Adrenal gland (tissue), 12 donors: ENCODE data around the gene SH2D7. TPM values are rescaled to one million over a fixed set of nuclear protein-coding genes. Genes with fewer than 3 reads are reported as not detected.

Experiments
- DNase-seq, 7 donors: peaks; one replicate each; pipeline ENCODE4 v3.0.0-alpha.2; 2019 to 2020
- H3K27ac ChIP-seq, 5 donors: fragments of 200-600 bp; sonication (generic) in 4 of 5; 1 replicate in 3 of 5; 2 replicates in 2 of 5; pipeline versions ENCODE4 v1.5.1 to v1.8.0; 2016 to 2020; ENCODE audit warnings: mild to moderate bottlenecking in 1 of 5
- H3K27me3 ChIP-seq: fragments of 200-600 bp; 2 replicates; pipeline ENCODE4 v1.8.0; 2021
- H3K36me3 ChIP-seq, 2 donors: fragments of 200-600 bp; replicated peaks in 1 of 2; 1 replicate in 1 of 2; 2 replicates in 1 of 2; pipeline versions ENCODE4 v1.5.1 to v1.8.0; 2018 to 2022
- H3K4me1 ChIP-seq, 2 donors: fragments of 200-600 bp; replicated peaks in 1 of 2; 1 replicate in 1 of 2; 2 replicates in 1 of 2; pipeline versions ENCODE4 v1.5.1 to v1.8.0; 2018 to 2021
- H3K4me3 ChIP-seq, 4 donors: fragments of 200-600 bp; sonication (generic) in 3 of 4; one replicate each; pipeline ENCODE4 v1.5.1; 2016 to 2018
- H3K9me3 ChIP-seq, 3 donors: fragments of 200-600 bp; sonication (generic) in 1 of 3; replicated peaks in 1 of 3; 1 replicate in 2 of 3; 2 replicates in 1 of 3; pipeline versions ENCODE4 v1.5.1 to v1.8.0; 2016 to 2021
- POLR2A ChIP-seq, 2 donors: fragments of 450-650 bp; IDR thresholded peaks; one replicate each; pipeline ENCODE4 v1.6.1; 2017; ENCODE audit warnings: antibody characterized with exemption in 2 of 2, mild to moderate bottlenecking in 2 of 2, moderate library complexity in 1 of 2
- WGBS, 4 donors: extraction: QIAGEN DNeasy Blood & Tissue Kit in 2 of 4; methylation state at CpG; one replicate each; pipeline versions ENCODE4 v1.1.5 to v1.1.7; 2013 to 2017; 5-methylcytosine and 5-hydroxymethylcytosine counted together
- intact Hi-C, 2 donors: fragments of 100-400 bp; cut with DNase I; formaldehyde crosslinking; loops; one replicate each; pipeline versions ENCODE4 v1.14.1 to v1.15.0; 2022 to 2023
- polyA plus RNA-seq, 3 donors: library from polyadenylated mRNA; stranded (reverse); fragments of 200-250 nt in 2 of 3; fragments of 350-450 nt in 1 of 3; fragmentation: Illumina TruSeq in 1 of 3; extraction: RNeasy Lipid Tissue Mini Kit (QIAGEN cat#74804) in 1 of 3; gene quantifications; one replicate each; pipeline ENCODE4 v1.2.3, GENCODE V29; 2013 to 2014
- total RNA-seq, 9 donors: library from RNA; depleted of rRNA in 4 of 9; stranded (reverse); fragments of >200 nt in 4 of 9; fragments of 120-200 nt in 1 of 9; fragmentation: NEBNext Ultra II Directional in 1 of 9; extraction: Animal tissue kit (Norgen Biotek cat#: 25700) in 1 of 9; gene quantifications; one replicate each; pipeline versions ENCODE4 v1.1.0 to v1.2.4, GENCODE V29; 2013 to 2023
- TF ChIP-seq, protein P1 (sequence below), 6 experiments: fragments of 450-650 bp in 4 of 6; fragments of 200-600 bp in 2 of 6; sonication (generic) in 1 of 6; IDR thresholded peaks; 1 replicate in 5 of 6; 2 replicates in 1 of 6; pipeline versions ENCODE4 v1.5.1 to v1.8.0; 2016 to 2021; ENCODE audit warnings: antibody characterized with exemption in 6 of 6, mild to moderate bottlenecking in 2 of 6, moderate library complexity in 1 of 6
- donor health status: healthy with polysubstance abuse.
- donor health status: Bipolar disorder and iron deficiency.
- donor health status: DM: yes; HTN: yes; CAD: no.
- donor health status: DM: no; HTN: no; CAD: no.
- donor health status: DM: no; HTN: no; CAD: no.
- donor health status: DM: yes; HTN: yes; CAD: no.

The SH2D7 gene
- total and polyA plus RNA-seq, 12 donors, result not detected

DNA sequence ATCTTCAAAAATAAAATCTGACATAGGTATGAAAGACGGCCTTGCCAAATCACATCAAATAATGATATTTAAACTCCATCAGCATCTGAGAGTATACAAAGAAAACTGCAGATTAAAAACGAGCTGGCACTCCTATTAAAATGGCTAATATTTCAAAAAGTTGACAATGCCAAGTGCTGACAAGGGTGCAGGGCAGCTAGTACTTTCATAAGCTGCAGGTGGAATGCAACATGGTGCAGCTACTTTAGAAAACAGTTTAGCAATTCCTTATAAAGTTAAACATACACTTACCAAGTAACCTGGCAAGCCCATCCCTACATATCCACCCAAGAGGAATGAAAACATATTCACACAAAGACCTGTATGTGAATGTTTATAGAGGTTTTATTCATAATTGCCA is 37.8 kb upstream of the SH2D7 start:
- no peak overlapping the region for H3K4me3 ChIP-seq
- no peak for TF ChIP-seq POLR2A (IDR thresholded peaks at IDR 0.05)
- TF ChIP-seq, protein P1, sequence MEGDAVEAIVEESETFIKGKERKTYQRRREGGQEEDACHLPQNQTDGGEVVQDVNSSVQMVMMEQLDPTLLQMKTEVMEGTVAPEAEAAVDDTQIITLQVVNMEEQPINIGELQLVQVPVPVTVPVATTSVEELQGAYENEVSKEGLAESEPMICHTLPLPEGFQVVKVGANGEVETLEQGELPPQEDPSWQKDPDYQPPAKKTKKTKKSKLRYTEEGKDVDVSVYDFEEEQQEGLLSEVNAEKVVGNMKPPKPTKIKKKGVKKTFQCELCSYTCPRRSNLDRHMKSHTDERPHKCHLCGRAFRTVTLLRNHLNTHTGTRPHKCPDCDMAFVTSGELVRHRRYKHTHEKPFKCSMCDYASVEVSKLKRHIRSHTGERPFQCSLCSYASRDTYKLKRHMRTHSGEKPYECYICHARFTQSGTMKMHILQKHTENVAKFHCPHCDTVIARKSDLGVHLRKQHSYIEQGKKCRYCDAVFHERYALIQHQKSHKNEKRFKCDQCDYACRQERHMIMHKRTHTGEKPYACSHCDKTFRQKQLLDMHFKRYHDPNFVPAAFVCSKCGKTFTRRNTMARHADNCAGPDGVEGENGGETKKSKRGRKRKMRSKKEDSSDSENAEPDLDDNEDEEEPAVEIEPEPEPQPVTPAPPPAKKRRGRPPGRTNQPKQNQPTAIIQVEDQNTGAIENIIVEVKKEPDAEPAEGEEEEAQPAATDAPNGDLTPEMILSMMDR (IDR thresholded peaks at IDR 0.05), result no peak
- H3K27ac ChIP-seq, result peak overlapping the region in 2 of 5 donors; percentile 85
- 59 to 71% (median 65%) methylated on average over 2 of the region's 2 CpGs for WGBS, 4 donors
- peaks cover 0 to 21% of the 10 kb centered on the region in 2 donors for H3K36me3 ChIP-seq
- no peaks in the 10 kb centered on the region for H3K27me3 ChIP-seq
- H3K4me1 ChIP-seq, result peaks cover 71 to 91% of the 10 kb centered on the region in 2 donors
- DNase-seq, result no peak
- intact Hi-C loops, result no loop called here
- H3K9me3 ChIP-seq, result no peaks in the 10 kb centered on the region

GRCh38 chr15:78054966-78055365 is 37.4 kb upstream of the SH2D7 start:
- peaks cover 0 to 17% of the 10 kb centered on the region in 2 donors for H3K36me3 ChIP-seq
- no peak overlapping the region for H3K4me3 ChIP-seq
- WGBS, 4 donors, result 54 to 71% (median 62%) methylated on average over 1 of the region's 1 CpG
- peak overlapping the region in 3 of 5 donors; percentile 85 to 94 (median 85) for H3K27ac ChIP-seq
- intact Hi-C loops, result no loop called here
- H3K27me3 ChIP-seq, result no peaks in the 10 kb centered on the region
- no peak for TF ChIP-seq POLR2A (IDR thresholded peaks at IDR 0.05)
- TF ChIP-seq, protein P1 (IDR thresholded peaks at IDR 0.05), result no peak
- DNase-seq, result peak in 2 of 7 donors; percentile 24 to 50
- H3K9me3 ChIP-seq, result no peaks in the 10 kb centered on the region
- peaks cover 73 to 91% of the 10 kb centered on the region in 2 donors for H3K4me1 ChIP-seq

GRCh38 chr15:78055919-78056713 is 36.2 kb upstream of the SH2D7 start:
- no peaks in the 10 kb centered on the region for H3K27me3 ChIP-seq
- intact Hi-C loops, result no loop called here
- H3K36me3 ChIP-seq, result peaks cover 0 to 15% of the 10 kb centered on the region in 2 donors
- peaks cover 70 to 86% of the 10 kb centered on the region in 2 donors for H3K4me1 ChIP-seq
- TF ChIP-seq POLR2A (IDR thresholded peaks at IDR 0.05), result peak in 1 of 2 donors; percentile 45
- TF ChIP-seq, protein P1 (IDR thresholded peaks at IDR 0.05), result no peak
- peak overlapping the region; percentile 72 to 94 (median 85) for H3K27ac ChIP-seq
- peak in 5 of 7 donors; percentile 63 to 77 (median 70) for DNase-seq
- H3K4me3 ChIP-seq, result peak overlapping the region in 1 of 4 donors; percentile 12
- 0 to 15% (median 11%) methylated on average over 2 of the region's 2 CpGs for WGBS, 4 donors
- H3K9me3 ChIP-seq, result no peaks in the 10 kb centered on the region

DNA sequence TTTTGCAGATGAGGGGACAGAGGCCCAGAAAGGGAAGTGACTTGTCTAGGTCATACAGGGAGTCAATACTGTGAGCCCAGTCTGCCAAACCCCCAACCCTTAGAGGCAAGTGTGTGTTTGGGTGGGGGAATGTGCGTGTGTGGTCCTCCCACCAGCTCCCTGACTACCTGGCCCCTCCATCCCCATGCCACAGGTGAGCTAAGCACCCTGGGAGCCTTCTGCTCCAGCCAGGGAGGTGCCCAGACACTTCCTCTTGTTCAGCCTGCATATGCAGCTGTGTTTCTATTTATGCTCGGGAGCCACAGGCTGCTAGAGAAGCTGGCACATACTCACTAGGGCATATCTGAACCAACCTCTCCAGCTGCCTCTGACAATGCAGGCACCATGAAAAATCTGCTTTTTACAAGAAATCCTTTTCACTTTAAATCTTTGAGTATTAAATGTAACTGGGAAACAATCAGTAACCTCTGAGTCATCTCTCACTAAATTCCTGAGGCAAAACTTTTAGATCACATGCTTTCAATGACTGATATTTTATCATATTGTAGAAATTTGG is 35.6 kb upstream of the SH2D7 start:
- no peaks in the 10 kb centered on the region for H3K27me3 ChIP-seq
- H3K36me3 ChIP-seq, result peaks cover 0 to 15% of the 10 kb centered on the region in 2 donors
- intact Hi-C loops, result no loop called here
- H3K27ac ChIP-seq, result peak overlapping the region; percentile 72 to 94 (median 85)
- WGBS, 4 donors, result 0 to 20% (median 13%) methylated on average over 1 to 2 of the region's 2 CpGs
- H3K4me1 ChIP-seq, result peaks cover 66 to 86% of the 10 kb centered on the region in 2 donors
- TF ChIP-seq, protein P1 (IDR thresholded peaks at IDR 0.05), result no peak
- TF ChIP-seq POLR2A (IDR thresholded peaks at IDR 0.05), result no peak
- H3K9me3 ChIP-seq, result no peaks in the 10 kb centered on the region
- H3K4me3 ChIP-seq, result peak overlapping the region in 1 of 4 donors; percentile 12
- DNase-seq, result peak in 4 of 7 donors; percentile 32 to 73 (median 43)
